ENCODE data around the gene ADGRA3.

ADGRA3 gene

GRCh38 chr4:22440999-22441398 is 74.9 kb downstream of the ADGRA3 start:
- no peak for TF ChIP-seq CTCF (IDR thresholded peaks at IDR 0.05; ENCODE audit: low read depth, low read length)
- no peak for DNase-seq (ENCODE audit: extremely low read depth, low read depth)

- TF ChIP-seq CTCF (IDR thresholded peaks at IDR 0.05; ENCODE audit: low read depth, low read length) = no peak
- no peak for DNase-seq (ENCODE audit: extremely low read depth, low read depth)
These were observed 75.9 kb downstream of the ADGRA3 start for GRCh38 chr4:22439947-22440346.

- no peak for DNase-seq (ENCODE audit: extremely low read depth, low read depth)
- no peak for TF ChIP-seq CTCF (IDR thresholded peaks at IDR 0.05; ENCODE audit: low read depth, low read length)
These were observed 80.2 kb downstream of the ADGRA3 start for GRCh38 chr4:22435652-22436051.

GRCh38 chr4:22434895-22435294 is 81.0 kb downstream of the ADGRA3 start:
- DNase-seq (ENCODE audit: extremely low read depth, low read depth) = no peak
- peak; percentile 53 for TF ChIP-seq CTCF (IDR thresholded peaks at IDR 0.05; ENCODE audit: low read depth, low read length)

- no peak for TF ChIP-seq CTCF (IDR thresholded peaks at IDR 0.05; ENCODE audit: low read depth, low read length)
- DNase-seq (ENCODE audit: extremely low read depth, low read depth) = no peak
These were observed 85.2 kb downstream of the ADGRA3 start for GRCh38 chr4:22430626-22431025.

- TF ChIP-seq CTCF (IDR thresholded peaks at IDR 0.05; ENCODE audit: low read depth, low read length) = no peak
- DNase-seq (ENCODE audit: extremely low read depth, low read depth) = no peak
These were observed 87.4 kb downstream of the ADGRA3 start for GRCh38 chr4:22428441-22428840.

GRCh38 chr4:22427675-22428074 is 88.2 kb downstream of the ADGRA3 start:
- no peak for DNase-seq (ENCODE audit: extremely low read depth, low read depth)
- no peak for TF ChIP-seq CTCF (IDR thresholded peaks at IDR 0.05; ENCODE audit: low read depth, low read length)
